Ascending aorta (tissue), 2 donors: ENCODE measurements around the gene OSBPL8. TPM values are rescaled to one million over a fixed set of nuclear protein-coding genes. Genes with fewer than 3 reads are reported as not detected.

Experiments used
- DNase-seq, 2 donors: peaks; one replicate each; pipeline ENCODE4 v3.0.0-alpha.2; 2019; ENCODE audit warnings: low spot score in 2 of 2
- H3K27ac ChIP-seq, 2 donors: fragments of 200-600 bp; sonication (generic); one replicate each; pipeline ENCODE4 v1.5.1; 2016 to 2017; ENCODE audit warnings: mild to moderate bottlenecking in 1 of 2
- H3K27me3 ChIP-seq: fragments of 200-600 bp; sonication (generic); one replicate; pipeline ENCODE4 v1.5.1; 2017
- H3K36me3 ChIP-seq, 2 donors: fragments of 200-600 bp; sonication (generic); one replicate each; pipeline ENCODE4 v1.5.1; 2016
- H3K4me1 ChIP-seq, 2 donors: fragments of 200-600 bp; sonication (generic); one replicate each; pipeline ENCODE4 v1.5.1; 2016 to 2017; ENCODE audit warnings: mild to moderate bottlenecking in 1 of 2
- H3K4me3 ChIP-seq, 2 donors: fragments of 200-600 bp; sonication (generic); one replicate each; pipeline ENCODE4 v1.5.1; 2016 to 2017; ENCODE audit warnings: mild to moderate bottlenecking in 1 of 2
- H3K9me3 ChIP-seq, 2 donors: fragments of 200-600 bp; sonication (generic); one replicate each; pipeline ENCODE4 v1.5.1; 2016
- intact Hi-C: fragments of 100-400 bp; cut with DNase I; formaldehyde crosslinking; loops from one replicate; pipeline ENCODE4 v1.15.1; 2023
- total RNA-seq: library from RNA; depleted of rRNA; stranded (reverse); fragments of >200 nt; gene quantifications from one replicate; pipeline ENCODE4 v1.1.0, GENCODE V29; 2016
- TF ChIP-seq, protein P1 (sequence below), 3 experiments: fragments of 200-600 bp in 2 of 3; fragments of 450-650 bp in 1 of 3; sonication (generic) in 2 of 3; IDR thresholded peaks; one replicate each; pipeline ENCODE4 v1.5.1; 2016 to 2019; ENCODE audit warnings: antibody characterized with exemption in 3 of 3, mild to moderate bottlenecking in 1 of 3, moderate library complexity in 1 of 3

OSBPL8 gene
- total RNA-seq, 1 donor from 2014 or later: 18.6 TPM

- H3K9me3 ChIP-seq: no peaks in the 10 kb centered on the region
- H3K4me1 ChIP-seq: no peaks in the 10 kb centered on the region
- TF ChIP-seq, protein P1, sequence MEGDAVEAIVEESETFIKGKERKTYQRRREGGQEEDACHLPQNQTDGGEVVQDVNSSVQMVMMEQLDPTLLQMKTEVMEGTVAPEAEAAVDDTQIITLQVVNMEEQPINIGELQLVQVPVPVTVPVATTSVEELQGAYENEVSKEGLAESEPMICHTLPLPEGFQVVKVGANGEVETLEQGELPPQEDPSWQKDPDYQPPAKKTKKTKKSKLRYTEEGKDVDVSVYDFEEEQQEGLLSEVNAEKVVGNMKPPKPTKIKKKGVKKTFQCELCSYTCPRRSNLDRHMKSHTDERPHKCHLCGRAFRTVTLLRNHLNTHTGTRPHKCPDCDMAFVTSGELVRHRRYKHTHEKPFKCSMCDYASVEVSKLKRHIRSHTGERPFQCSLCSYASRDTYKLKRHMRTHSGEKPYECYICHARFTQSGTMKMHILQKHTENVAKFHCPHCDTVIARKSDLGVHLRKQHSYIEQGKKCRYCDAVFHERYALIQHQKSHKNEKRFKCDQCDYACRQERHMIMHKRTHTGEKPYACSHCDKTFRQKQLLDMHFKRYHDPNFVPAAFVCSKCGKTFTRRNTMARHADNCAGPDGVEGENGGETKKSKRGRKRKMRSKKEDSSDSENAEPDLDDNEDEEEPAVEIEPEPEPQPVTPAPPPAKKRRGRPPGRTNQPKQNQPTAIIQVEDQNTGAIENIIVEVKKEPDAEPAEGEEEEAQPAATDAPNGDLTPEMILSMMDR (IDR thresholded peaks at IDR 0.05): no peak
- no peak overlapping the region for H3K4me3 ChIP-seq
- no peaks in the 10 kb centered on the region for H3K27me3 ChIP-seq
- H3K27ac ChIP-seq: no peak overlapping the region
- no peak for DNase-seq
- intact Hi-C loops: no loop called here
- no peaks in the 10 kb centered on the region for H3K36me3 ChIP-seq
These were observed 26.2 kb downstream of the OSBPL8 start for GRCh38 chr12:76533331-76533730.

DNA sequence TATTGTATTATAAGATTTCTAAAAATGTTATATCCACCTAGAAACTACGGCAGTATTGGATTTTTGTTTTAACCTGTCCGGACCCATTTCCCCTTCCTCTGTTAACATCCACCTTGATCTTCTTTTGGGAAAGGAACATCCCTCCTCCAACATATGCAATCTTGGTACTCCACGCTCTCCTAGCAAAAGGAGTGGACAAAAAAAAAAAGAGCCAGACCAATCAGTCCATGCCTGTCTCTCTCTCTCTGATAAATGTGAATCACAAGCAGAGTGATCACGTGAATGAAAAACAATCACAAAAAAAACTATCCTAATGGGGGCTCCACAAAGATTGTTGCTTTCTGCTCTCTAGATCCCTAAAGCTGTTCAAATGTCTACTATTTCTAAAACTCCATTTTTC lies 27.1 kb downstream of the OSBPL8 start:
- Histone ChIP-seq H3K27me3 (no peaks in the 10 kb centered on the region), H3K27ac (no peak overlapping the region), H3K4me1 (no peaks in the 10 kb centered on the region), H3K36me3 (peaks cover 0 to 3% of the 10 kb centered on the region in 2 donors), H3K4me3 (no peak overlapping the region), H3K9me3 (no peaks in the 10 kb centered on the region)
- DNase-seq: no peak
- intact Hi-C loops: no loop called here
- TF ChIP-seq, protein P1 (IDR thresholded peaks at IDR 0.05): no peak

DNA sequence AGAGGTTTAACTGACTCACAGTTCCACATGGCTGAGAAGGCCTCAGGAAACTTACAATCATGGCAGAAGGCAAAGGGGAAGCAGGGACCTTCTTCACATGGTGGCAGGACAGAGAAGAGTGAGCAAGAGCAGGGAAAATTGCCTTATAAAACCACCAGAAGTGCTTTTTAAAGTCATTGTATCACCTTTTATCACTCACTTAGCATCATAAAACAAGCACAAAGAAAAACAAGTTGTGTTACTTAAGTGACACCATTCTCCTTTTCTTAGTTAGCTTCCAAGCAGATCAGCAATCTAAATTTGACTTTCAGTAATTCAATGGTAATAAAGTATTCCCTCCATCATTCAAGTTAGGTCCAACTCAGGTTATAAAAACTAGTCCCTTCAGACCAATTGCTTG lies 28.5 kb downstream of the OSBPL8 start:
- TF ChIP-seq, protein P1 (IDR thresholded peaks at IDR 0.05): no peak
- intact Hi-C loops: no loop called here
- Histone ChIP-seq H3K27ac (no peak overlapping the region), H3K9me3 (no peaks in the 10 kb centered on the region), H3K4me1 (no peaks in the 10 kb centered on the region), H3K27me3 (no peaks in the 10 kb centered on the region), H3K4me3 (no peak overlapping the region), H3K36me3 (peaks cover 0 to 3% of the 10 kb centered on the region in 2 donors)
- no peak for DNase-seq

GRCh38 chr12:76530516-76530915 lies 29.1 kb downstream of the OSBPL8 start:
- DNase-seq: no peak
- H3K27ac ChIP-seq: no peak overlapping the region
- intact Hi-C loops: no loop called here
- H3K9me3 ChIP-seq: no peaks in the 10 kb centered on the region
- no peaks in the 10 kb centered on the region for H3K27me3 ChIP-seq
- H3K4me1 ChIP-seq: no peaks in the 10 kb centered on the region
- H3K36me3 ChIP-seq: peaks cover 0 to 3% of the 10 kb centered on the region in 2 donors
- H3K4me3 ChIP-seq: no peak overlapping the region
- TF ChIP-seq, protein P1 (IDR thresholded peaks at IDR 0.05): no peak

- no peaks in the 10 kb centered on the region for H3K9me3 ChIP-seq
- no peaks in the 10 kb centered on the region for H3K4me1 ChIP-seq
- DNase-seq: no peak
- H3K36me3 ChIP-seq: peaks cover 0 to 3% of the 10 kb centered on the region in 2 donors
- no peak overlapping the region for H3K27ac ChIP-seq
- no peaks in the 10 kb centered on the region for H3K27me3 ChIP-seq
- H3K4me3 ChIP-seq: no peak overlapping the region
- intact Hi-C loops: no loop called here
- TF ChIP-seq, protein P1 (IDR thresholded peaks at IDR 0.05): no peak
These were observed 30.2 kb downstream of the OSBPL8 start for GRCh38 chr12:76529226-76529918.
